Stimulated activated CD8-positive, alpha-beta memory T cell treated with anti-CD3 and anti-CD28 coated beads, Interleukin-7, amount 100 ng/mL, for 4 hours (primary cell): Measurements from ENCODE around the gene TRPM8.
"Not testable (repeated sequence)": the region's sequence is repeated elsewhere in the genome, so short reads cannot be mapped to it uniquely, and the experiment has no call there.

Experiments
- DNase-seq, 2 donors: peaks; one replicate each; pipeline ENCODE4 v3.0.0-alpha.2; 2020; ENCODE audit warnings: low read depth in 2 of 2

TRPM8 gene

DNA sequence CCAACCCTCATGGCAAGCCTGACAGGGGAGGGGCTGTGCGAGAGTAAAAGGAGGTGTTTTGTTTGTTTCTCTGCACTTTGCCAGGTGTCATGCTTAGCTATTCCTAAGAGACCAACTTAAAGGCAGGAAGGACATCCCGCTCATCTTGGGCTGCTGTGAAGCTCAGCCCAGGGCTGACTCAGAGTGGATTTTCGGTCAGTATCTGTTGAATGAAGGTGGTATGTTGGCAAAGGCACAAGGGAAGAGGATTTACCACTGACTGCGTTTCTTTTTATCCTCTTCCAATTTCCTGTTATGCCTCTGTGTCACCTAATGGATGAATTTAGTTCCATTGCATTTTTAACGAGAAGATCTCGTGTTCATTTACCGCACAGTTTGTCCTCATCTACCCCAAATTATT lies 18.9 kb downstream of the TRPM8 start:
- no peak for DNase-seq

DNA sequence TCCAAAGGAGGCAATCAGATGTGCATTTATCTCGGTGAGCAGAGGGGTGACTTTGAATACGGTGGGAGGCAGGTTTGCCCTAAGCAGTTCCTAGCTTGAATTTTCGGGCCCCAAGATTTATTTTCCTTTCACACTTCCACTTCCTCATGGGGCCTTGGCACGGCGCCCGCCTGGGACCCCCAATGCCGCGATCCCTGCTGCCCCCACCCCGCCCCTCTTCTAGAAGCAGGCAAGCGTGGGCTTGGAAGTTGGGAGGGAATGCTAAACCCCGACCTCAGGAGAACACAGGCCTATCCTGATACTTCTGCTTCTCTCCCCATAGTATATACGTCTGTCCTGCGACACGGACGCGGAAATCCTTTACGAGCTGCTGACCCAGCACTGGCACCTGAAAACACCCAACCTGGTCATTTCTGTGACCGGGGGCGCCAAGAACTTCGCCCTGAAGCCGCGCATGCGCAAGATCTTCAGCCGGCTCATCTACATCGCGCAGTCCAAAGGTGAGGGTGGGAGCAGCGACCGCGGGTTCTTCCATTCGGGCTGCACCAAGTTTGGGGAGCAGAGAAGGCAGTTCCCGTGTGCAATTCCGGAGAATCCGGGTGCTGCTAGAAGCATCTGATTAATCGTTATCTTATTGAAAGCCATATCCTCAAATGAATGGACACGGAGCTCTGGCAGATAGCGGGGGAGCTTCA lies 21.6 kb downstream of the TRPM8 start:
- DNase-seq, result no peak

DNA sequence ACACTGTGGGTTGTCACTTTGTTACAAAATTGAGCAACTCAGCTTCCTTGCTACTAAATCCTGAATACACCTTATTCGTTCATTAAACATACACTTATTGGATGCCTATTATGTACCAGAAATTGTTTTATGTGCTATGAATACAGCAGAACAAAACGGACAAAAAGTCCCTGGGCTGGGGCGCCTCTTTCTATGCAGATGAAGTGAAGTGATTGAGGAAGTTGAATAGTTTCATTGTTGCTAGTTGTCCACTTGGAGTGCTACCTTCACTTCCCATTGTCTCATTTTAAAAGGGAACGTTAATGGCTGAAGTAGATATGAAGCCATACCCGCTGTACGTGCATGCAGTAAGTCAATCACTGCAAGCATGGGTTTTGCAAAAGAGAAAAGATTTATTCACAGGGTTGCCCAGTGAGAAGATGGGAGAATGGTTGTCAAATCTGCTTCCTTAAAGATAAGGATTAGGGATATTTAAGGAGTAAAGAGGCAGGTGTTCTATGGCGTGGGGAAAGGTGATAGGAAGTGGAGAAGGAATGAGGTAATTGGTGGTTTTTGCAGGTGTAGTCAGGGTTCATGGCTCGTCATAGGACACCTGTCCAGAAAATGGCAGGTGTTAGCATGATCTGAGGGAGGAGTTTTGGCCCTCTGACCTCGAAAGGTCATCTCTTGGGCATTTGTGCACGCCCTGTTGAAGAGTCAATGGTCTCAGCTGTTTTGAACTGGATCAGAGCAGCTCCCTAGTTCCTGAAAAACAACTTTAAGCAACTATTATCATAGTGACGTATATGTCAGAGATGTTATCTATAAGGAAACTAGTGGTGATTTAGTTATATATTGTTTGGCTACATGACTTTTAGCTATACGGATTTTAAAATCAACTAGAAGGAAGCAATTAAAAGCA lies 23.5 kb downstream of the TRPM8 start:
- no peak for DNase-seq

DNA sequence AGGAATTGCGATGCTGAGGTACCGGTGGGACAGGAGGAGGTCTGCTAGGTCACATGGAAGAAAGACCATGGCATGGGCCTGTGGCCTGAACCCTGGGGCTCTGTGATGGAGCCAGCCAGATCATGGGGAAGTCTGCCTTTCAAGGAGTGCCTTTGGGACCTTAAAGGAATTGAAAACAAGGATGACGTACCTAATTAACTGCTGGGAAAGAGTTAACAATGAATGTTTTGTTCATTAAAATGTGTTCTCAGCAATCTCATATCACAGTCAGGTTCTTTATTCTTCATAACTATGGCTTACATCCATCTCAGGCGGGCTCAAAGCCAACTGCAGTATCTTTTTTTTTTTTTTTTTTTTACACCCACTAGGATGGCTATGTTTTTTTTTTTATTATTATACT lies 25.6 kb downstream of the TRPM8 start:
- DNase-seq, result no peak

DNA sequence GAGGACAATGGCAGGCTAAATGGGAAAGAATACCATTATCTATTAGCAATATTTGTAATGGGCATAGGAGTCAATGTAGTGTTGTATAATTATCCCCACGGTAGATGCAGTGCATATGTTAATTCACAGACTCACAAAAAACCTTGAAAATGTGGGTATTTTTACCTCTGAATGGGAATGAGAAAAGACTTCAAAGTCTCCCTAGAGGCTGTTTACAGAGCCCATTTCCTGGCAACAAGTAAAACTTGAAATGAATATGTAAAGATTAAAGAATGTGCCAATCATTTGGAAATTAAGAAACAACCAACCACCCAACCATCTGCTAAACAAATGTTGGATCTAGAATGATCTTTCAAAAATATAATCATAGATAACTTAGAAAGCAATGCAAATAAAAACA lies 27.1 kb downstream of the TRPM8 start:
- DNase-seq, result no peak

DNA sequence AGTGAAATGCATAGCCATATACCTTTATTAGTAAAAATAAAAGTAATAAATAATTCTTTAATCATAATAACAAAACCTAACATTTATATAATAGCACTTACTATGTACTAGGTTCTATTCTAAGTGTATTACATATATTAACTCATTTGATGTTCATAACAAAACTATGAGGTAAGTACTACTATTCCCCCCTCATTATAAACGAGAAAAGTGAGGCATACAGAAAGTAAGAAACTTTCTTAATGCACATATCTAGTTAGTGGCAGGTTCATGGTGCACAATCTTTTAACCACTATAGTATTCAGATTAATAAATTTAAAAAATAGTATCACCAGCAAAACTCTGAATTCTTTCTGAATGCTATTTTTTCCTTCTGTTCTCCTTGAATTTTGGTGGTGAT lies 27.5 kb downstream of the TRPM8 start:
- DNase-seq, result no peak

DNA sequence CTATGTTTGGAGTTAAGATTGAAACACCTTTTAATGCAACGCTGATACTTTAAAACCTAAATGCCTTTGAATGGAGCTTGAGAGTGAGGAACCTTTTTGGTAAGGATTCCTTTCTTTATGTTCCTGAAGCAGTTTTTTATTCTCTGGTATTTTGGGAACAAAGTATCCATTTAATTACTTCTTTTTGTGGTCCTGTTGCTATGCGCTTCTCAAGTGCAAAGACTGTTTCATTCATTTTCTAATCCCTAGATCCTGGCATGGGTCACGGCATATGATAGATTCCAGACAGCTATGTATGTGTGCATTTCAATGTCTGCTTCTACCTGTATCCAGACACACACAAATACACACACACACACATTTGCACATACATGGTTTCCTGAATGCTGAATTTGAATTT lies 28.0 kb downstream of the TRPM8 start:
- no peak for DNase-seq

DNA sequence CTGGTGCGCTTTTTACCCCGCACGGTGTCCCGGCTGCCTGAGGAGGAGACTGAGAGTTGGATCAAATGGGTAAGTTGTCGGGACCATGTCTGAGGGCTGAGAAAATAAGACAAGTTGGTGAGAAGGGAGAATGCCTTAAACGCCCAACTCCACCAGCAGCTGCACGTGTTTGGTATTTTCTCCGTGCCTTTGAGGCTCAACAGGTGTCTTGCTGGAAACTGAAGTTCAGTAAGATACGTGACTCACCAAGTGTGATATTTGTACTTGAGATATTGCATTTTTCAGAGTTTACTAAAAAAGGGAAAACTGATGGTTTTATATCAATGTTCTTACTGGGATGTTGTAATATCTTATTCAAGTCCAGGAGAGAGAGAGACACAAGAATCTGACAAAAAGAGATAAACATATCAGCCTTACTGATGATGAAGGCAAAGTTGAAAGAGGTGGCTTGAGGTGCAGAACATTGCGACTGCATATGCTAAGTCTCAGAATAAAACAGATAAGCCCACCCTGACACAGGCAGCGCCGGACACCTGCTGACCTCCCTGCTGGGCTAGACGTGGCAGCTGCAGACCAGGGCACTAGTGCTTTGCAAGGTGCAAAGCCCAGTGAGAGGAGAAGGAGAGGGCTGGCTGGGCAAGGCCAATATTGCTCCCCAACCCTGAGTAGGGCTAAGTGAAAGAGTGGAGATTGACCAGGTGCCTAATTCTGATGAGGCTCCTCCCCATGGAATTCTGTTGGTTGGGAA lies 33.1 kb downstream of the TRPM8 start:
- no peak for DNase-seq

DNA sequence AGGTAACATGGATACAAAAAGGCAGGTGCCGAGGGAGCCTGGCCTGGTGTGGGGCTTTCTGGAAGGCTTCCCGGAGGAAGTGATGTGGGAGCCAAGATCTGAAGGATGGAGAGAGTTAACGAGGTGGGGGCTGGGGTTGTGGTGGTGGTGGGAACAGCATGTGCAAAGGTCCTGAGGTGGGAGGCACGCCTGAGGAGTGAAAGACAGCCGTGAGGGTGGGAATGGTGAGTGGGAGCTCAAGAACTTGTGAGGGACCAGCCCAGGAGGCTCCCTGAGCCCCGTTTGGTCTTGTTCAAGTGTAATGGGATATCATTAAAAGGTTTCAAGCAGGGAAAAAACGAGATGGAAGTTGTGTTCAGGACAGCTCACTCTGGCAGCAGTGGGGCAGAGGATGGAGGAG lies 35.2 kb downstream of the TRPM8 start:
- no peak for DNase-seq

DNA sequence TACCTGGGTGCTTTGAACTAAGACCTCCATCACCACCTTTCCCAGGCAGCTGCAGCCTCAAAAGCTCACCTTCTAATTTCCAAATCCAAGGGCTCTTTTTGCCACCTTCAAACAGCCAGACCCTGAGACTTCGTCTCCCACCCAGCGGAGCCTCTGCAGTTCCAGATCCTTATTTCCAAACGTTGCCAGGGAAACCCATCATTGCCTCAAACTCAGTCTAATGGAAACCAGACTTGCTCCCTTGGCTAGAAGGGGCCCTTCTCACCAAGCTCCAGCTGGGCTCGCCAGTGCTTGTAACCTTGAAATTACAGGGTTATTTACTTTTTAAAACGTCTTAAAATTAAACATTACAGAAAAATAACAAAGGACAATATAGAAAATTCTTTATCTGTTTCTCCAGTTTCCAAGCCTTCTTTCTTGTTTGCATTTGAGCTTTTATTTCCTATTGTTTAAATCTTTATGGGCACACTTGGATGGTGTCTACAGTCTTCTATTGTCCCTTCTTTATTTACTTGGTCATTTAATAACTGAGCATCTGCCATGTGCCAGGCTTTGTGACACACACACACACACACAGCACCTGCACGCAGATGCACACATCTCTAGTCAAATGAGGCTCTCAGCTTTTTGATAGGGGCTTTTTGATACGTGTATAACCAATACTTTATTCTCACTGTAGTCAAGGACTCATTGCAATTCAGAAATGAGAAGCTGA lies 36.1 kb downstream of the TRPM8 start:
- no peak for DNase-seq

DNA sequence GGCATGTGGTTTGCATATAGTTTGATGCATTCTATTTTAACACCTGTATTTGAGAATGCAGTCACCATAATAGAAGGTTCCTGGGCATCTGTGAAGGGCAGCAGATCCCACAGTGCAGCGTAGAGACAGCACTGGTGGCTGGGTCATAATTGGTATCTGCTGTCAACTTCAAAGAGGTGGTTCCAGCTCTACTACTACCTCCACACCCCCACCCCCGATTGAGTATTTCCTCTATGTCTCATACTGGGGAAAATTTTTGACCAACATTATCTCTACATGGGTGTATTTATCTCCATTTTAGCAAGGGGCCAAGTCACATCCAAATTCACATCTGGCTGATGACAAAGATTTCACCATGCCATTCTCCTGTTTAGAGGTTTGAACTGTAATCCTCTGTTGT lies 43.0 kb downstream of the TRPM8 start:
- no peak for DNase-seq

DNA sequence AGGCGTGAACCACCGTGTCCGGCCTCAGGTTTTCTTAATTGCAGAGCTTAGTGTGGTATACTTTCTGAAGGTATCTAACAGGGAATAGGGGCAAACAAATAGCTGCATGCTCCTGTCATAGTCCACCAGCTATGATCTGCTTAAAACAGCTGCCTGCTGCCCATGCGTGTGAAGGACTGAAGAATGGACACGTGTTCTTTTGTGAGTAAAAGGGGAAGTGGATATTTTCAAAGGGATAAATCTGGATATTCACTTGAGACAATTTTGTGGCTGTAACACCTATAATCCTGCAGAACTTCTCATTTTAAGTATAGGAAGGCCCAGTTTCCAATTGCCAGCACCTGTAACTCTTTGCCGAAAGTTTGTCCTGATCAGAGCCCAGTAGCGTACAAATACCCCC lies 44.7 kb downstream of the TRPM8 start:
- no peak for DNase-seq

DNA sequence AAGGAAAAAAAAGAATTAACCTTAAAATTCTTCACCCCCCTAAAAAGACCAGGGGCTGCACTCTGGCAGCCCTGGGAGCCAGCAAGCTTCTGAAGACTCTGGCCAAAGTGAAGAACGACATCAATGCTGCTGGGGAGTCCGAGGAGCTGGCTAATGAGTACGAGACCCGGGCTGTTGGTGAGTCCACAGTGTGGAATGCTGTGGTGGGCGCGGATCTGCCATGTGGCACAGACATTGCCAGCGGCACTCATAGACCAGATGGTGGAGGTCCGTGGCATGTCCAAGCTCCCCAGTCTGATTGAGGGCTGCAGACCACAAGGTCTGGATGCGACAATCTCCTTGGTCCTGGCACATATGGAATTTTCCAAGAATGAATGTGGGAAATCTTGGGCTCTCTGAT lies 47.4 kb downstream of the TRPM8 start:
- DNase-seq, result no peak

DNA sequence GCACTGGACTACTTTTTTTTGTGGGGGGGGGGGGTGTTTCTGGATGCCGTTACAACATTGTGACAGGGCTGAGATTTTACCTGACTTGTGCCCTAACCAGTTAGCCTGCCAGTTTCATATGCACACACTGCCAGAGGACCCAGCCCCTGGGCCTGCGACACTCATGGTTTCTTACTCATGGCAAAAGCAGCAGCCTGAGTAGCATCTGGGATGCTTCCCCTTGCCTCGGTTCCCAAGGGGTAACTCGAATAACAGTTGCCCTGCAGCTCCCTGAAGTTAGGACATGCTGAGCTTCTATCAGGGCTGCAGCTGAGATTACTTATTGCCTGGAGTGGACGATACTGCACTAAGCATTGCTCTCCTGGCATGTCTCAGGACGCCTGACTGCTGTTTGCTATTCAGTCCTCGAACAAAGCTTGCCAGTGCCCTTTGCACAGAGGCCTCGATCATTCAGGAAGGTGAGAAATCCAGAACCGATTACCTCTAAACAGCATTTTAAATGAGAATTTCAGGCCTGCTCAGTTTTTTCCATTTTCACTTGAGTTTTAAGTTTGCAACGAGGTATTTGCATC lies 47.9 kb downstream of the TRPM8 start:
- no peak for DNase-seq

DNA sequence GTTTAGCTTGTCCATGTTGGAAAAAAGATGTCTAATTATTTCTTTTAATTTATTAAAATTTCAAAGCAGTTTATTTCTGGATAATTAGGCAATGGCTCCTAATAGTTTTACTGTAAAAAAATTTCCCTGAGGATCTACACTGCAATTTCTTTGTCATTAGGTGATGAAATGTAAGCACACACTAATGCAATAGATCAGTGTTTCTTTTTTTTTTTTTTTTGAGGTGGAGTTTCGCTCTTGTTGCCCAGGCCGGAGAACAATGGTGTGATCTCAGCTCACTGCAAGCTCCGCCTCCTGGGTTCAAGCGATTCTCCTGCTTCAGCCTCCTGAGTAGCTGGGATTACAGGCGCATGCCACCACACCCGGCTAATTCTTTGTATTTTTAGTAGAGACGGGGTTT lies 48.5 kb downstream of the TRPM8 start:
- DNase-seq, result not testable (repeated sequence)

DNA sequence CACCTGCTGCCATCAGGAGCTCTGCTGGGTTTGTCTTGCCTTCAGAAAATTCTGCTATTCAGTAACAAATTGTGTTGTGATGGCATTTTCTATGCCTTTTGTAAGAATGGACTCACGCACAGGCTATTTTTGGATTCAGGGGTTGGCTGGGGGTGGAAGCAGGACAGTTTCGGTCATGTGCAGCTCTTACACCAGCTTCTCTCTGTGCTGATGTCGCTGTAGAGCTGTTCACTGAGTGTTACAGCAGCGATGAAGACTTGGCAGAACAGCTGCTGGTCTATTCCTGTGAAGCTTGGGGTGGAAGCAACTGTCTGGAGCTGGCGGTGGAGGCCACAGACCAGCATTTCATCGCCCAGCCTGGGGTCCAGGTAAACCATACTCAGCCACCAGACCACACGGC lies 49.2 kb downstream of the TRPM8 start:
- DNase-seq, result no peak

DNA sequence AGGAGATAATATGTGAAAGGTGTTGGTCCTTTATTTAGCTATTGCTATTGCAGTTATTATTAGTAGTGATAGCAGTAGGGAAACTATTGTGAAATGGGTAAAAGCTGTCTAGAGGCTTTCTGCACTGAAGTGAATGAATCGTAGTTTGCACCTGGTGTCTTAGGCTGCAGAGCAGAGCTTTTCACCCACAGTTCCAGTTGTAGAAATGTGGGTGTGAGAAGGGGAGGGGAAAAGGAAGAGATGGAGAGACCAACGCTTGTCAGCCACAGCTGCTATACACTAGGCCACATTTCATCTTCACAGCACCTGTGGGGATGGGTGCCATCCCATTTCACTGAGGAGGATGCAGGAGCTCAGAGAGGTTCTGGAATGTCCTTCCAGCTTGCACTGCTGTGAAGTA lies 50.0 kb downstream of the TRPM8 start:
- DNase-seq, result no peak

DNA sequence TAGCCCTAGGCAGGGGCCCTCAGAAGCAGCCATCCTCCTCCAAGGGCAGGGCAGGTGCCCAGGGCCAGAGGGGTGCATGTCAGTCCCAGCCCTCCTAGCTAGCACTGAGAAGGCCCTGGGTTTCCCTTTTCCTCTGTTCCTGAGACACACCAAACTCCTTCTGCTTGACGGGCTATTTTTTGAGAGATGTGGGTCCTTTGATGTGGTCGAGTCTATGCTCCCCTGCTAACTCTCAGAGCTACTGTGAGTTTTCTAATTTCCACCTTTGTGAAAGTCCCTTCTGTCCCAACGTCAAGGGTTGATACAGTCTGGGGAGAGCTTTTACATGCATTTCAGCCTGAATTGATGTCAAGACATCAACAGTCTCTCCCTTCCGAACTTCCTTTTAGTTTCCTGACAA lies 51.4 kb downstream of the TRPM8 start:
- DNase-seq, result no peak

DNA sequence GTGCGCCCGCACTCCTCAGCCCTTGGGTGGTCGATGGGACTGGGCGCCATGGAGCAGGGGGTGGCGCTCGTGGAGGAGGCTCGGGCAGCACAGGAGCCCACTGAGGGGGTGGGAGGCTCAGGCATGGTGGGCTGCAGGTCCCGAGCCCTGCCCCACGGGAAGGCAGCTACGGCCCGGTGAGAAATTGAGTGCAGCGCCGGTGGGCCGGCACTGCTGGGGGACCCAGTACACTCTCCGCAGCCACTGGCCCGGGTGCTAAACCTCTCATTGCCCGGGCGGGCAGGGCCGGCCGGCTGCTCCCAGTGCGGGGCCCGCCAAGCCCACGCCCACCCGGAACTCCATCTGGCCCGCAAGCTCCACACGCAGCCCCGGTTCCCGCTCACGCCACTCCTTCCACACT lies 55.3 kb downstream of the TRPM8 start:
- not testable (repeated sequence) for DNase-seq

DNA sequence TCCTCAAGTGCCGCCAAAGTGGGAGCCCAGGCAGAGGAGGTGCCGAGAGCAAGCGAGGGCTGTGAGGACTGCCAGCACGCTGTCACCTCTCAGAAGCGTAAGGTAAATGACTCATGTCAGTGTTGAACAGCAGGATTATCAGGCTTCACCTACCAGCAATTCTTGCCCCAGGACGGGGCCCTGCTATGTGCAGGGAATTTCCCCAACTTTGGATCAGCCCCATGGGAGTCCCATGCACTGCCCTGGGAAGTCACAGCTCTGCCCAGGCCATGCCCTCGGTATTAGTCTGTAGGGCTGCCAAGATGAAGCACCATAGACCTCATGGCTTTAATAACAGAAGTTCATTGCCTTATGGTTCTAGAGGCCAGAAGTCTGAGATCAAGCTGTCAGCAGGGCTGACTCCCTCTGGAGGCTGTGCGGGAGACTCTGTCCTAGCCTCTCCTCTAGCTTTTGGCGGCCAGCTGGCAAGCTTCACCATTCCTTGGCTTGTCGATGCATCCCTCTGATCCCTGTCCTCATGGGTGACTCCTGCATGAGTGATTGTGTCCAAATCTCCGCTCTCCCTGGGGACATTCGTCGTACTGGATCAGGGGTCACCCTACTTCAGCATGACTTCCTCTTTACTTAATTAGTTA lies 55.9 kb downstream of the TRPM8 start:
- DNase-seq, result no peak

DNA sequence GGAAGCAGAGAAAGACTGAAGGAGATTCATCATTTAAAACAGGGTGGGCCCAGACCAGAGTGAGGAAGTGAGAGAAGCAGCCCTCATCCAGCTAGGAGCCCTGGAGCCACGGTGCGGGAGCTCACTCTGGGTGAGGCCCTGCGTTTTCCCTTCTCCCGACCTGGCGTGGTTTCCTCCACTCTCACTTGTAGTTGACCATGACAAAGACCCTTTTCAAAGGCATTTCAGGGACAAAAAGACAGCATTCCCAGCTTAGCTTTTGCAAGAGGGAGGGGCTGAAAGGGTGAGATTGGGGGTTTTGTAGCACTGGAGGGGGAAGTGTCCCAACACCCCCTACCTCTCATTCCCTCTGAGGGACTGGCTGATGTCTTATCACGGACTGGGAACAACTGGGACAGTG lies 56.6 kb downstream of the TRPM8 start:
- no peak for DNase-seq
